Measurements from ENCODE around the gene DIO1. TPM values are rescaled to one million over a fixed set of nuclear protein-coding genes. Genes with fewer than 3 reads are reported as not detected.
A peak's percentile ranks its signal among the peaks of the same experiment; 100 is the strongest.
"Not testable (repeated sequence)": the region's sequence is repeated elsewhere in the genome, so short reads cannot be mapped to it uniquely, and the experiment has no call there.

The DIO1 gene
- not detected in 2 replicates for total RNA-seq

- DNase-seq (ENCODE audit: low read depth), result no peak
Observed at GRCh38 chr1:53893999-53894636, at the start of gene DIO1. DIO1 (plus strand) TSS chr1:53894187; CDS start chr1:53894211, 24 bp downstream.

- DNase-seq (ENCODE audit: low read depth), result no peak
Observed at GRCh38 chr1:53847980-53848379, 46.0 kb upstream of the DIO1 start.

- DNase-seq (ENCODE audit: low read depth), result no peak
Observed at GRCh38 chr1:53850082-53850673, 43.8 kb upstream of the DIO1 start.

GRCh38 chr1:53851571-53852285 is 42.3 kb upstream of the DIO1 start:
- DNase-seq (ENCODE audit: low read depth), result no peak

GRCh38 chr1:53860967-53861411 is 33.0 kb upstream of the DIO1 start:
- DNase-seq (ENCODE audit: low read depth), result peak; percentile 50

- DNase-seq (ENCODE audit: low read depth), result no peak
Observed at GRCh38 chr1:53862507-53862906, 31.5 kb upstream of the DIO1 start.

- DNase-seq (ENCODE audit: low read depth), result no peak
Observed at GRCh38 chr1:53868565-53868964, 25.4 kb upstream of the DIO1 start.

GRCh38 chr1:53869454-53870117 is 24.4 kb upstream of the DIO1 start:
- DNase-seq (ENCODE audit: low read depth), result no peak

GRCh38 chr1:53871221-53871620 is 22.8 kb upstream of the DIO1 start:
- no peak for DNase-seq (ENCODE audit: low read depth)

- DNase-seq (ENCODE audit: low read depth), result no peak
Observed at GRCh38 chr1:53871773-53872484, 22.1 kb upstream of the DIO1 start.

- DNase-seq (ENCODE audit: low read depth), result not testable (repeated sequence)
Observed at GRCh38 chr1:53875150-53875549, 18.8 kb upstream of the DIO1 start.

- DNase-seq (ENCODE audit: low read depth), result peak; percentile 82
Observed at GRCh38 chr1:53878492-53879105, 15.4 kb upstream of the DIO1 start.

- not testable (repeated sequence) for DNase-seq (ENCODE audit: low read depth)
Observed at GRCh38 chr1:53881853-53882252, 12.1 kb upstream of the DIO1 start.

GRCh38 chr1:53883600-53883999 is 10.4 kb upstream of the DIO1 start:
- DNase-seq (ENCODE audit: low read depth), result not testable (repeated sequence)

- no peak for DNase-seq (ENCODE audit: low read depth)
Observed at GRCh38 chr1:53888681-53889080, 5.3 kb upstream of the DIO1 start.

- peak; percentile 88 for DNase-seq (ENCODE audit: low read depth)
Observed at GRCh38 chr1:53889304-53890298, 4.4 kb upstream of the DIO1 start, which contains the start of gene YIPF1. YIPF1 (minus strand) TSS chr1:53889797; CDS start chr1:53888937, 860 bp downstream.

- no peak for DNase-seq (ENCODE audit: low read depth)
Observed at GRCh38 chr1:53890522-53890941, 3.5 kb upstream of the DIO1 start.

GRCh38 chr1:53891018-53891417 is 3.0 kb upstream of the DIO1 start:
- DNase-seq (ENCODE audit: low read depth), result no peak

- DNase-seq (ENCODE audit: low read depth), result no peak
Observed at GRCh38 chr1:53891678-53892077, 2.3 kb upstream of the DIO1 start.

- no peak for DNase-seq (ENCODE audit: low read depth)
Observed at GRCh38 chr1:53892911-53893310, 1.1 kb upstream of the DIO1 start.

Data from renal cortical epithelial cell (primary cell).